ENCODE measurements around the gene CREB5.

CREB5 gene

DNA sequence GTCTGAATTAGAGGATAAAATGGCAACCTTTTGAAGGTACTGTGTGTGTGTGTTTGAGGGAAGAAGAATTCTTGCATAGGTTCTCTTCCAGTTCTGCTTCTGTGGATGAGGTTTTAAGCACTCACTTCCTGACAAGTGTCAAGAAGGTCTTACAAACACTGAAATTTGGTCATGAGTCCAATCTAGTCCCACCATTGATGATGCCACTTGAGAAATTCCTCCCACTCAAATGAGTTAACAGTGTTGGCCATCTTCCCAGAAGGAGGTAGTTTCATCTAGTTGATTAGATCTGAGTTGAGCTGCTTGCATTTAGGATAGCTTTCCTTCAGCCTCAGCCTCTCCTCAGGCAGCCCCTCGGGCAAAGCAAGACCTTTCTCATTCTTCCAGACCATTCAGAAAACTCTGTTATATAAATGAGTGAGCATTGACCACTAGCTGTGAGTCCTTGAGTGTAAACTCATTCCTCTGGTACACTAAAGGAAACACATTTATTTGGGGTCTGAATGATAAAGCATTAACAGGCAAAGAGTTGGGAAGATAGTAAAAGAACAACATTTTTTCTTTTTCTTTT lies 356.3 kb downstream of the CREB5 start:
- Histone ChIP-seq H3K27ac (ENCODE audit: low read depth, low read length) (no peak overlapping the region), H3K27me3 (ENCODE audit: control insufficient read depth in 5 of 5, insufficient read depth in 4 of 5, low read length in 5 of 5) (no peaks in the 10 kb centered on the region), H3K9me3 (ENCODE audit: control insufficient read depth in 5 of 5, low read length in 5 of 5) (no peaks in the 10 kb centered on the region), H3K4me3 (ENCODE audit: low read depth in 1 of 5, low read length in 5 of 5) (no peak overlapping the region), H3K36me3 (ENCODE audit: control insufficient read depth in 5 of 5, insufficient read depth in 5 of 5, low read length in 5 of 5) (no peaks in the 10 kb centered on the region), H3K4me1 (ENCODE audit: control insufficient read depth in 5 of 5, insufficient read depth in 5 of 5, low read length in 5 of 5) (peaks cover 0 to 11% (median 4%) of the 10 kb centered on the region in 5 donors), H3K9ac (ENCODE audit: low read length in 5 of 5) (no peak overlapping the region)

DNA sequence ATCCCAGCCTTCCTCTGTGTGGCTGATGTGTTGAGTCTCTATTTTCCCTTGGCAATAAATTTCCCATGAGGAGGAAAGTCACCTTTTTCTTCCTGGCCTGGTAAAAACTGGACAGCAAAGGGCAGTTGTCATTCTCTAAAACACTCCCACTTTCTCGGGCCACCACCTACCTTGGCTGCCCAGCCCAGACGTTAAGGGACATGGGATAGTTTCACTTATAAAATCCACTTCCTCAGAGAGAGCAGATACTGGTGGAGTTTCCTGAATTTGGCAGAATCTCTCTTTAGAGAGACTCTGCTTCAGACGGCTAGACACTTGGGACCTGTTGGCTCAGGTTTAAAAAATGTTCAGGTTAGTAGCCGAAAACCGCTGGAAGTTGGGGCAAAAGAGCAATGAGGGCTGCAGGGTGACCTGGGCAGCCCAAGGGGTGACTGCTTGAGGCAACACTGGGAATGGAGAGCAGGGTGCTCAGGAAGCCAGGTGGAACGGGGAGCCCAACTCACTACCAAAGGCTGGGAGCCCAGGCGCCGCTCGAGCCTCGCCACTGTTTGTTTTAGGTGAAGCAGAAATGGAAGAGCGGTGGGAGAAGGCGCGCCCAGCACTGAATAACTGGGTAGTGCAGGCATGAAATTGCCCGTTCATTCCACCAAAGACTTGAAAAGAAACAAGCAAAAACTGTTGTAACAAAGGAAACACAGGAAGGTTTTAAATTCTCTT lies 359.7 kb downstream of the CREB5 start:
- Histone ChIP-seq H3K27ac (ENCODE audit: low read depth, low read length) (no peak overlapping the region), H3K27me3 (ENCODE audit: control insufficient read depth in 5 of 5, insufficient read depth in 4 of 5, low read length in 5 of 5) (no peaks in the 10 kb centered on the region), H3K9me3 (ENCODE audit: control insufficient read depth in 5 of 5, low read length in 5 of 5) (no peaks in the 10 kb centered on the region), H3K36me3 (ENCODE audit: control insufficient read depth in 5 of 5, insufficient read depth in 5 of 5, low read length in 5 of 5) (no peaks in the 10 kb centered on the region), H3K9ac (ENCODE audit: low read length in 5 of 5) (no peak overlapping the region), H3K4me3 (ENCODE audit: low read depth in 1 of 5, low read length in 5 of 5) (no peak overlapping the region), H3K4me1 (ENCODE audit: control insufficient read depth in 5 of 5, insufficient read depth in 5 of 5, low read length in 5 of 5) (peaks cover 0 to 10% (median 4%) of the 10 kb centered on the region in 5 donors)

DNA sequence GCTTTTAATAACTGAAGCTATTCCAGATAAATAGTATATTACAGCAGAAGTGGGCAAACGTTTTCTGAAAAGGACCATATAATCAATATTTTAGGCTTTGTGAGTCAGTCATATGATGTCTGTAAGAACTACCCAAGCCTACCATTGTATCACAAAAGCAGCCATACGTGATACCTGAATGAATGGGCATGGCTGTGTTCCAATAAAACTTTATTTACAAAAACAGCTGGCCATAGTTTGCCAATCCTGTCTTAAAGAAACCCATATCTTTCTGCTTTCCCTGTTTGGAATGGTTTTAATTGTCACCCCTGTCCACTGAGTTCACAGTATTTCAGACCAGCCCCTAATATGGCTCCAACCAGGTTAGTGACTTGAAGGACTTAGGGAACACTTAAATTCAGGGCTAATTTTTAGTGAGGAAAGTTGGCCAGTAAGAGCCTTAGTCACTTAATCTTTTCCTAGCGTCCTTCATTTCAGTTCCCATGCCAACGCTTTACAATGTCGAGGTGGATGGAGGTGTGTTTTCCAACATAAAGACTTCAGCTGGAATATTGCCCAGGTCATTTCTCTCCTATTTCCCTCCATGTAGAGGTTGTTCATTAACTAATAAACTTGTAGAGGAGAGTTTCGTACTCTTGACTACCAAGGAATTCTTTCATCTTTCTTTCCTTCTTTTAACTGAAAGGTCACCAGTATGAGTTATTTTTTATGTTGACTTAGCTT lies 361.3 kb downstream of the CREB5 start:
- H3K27ac ChIP-seq (ENCODE audit: low read depth, low read length), result no peak overlapping the region

DNA sequence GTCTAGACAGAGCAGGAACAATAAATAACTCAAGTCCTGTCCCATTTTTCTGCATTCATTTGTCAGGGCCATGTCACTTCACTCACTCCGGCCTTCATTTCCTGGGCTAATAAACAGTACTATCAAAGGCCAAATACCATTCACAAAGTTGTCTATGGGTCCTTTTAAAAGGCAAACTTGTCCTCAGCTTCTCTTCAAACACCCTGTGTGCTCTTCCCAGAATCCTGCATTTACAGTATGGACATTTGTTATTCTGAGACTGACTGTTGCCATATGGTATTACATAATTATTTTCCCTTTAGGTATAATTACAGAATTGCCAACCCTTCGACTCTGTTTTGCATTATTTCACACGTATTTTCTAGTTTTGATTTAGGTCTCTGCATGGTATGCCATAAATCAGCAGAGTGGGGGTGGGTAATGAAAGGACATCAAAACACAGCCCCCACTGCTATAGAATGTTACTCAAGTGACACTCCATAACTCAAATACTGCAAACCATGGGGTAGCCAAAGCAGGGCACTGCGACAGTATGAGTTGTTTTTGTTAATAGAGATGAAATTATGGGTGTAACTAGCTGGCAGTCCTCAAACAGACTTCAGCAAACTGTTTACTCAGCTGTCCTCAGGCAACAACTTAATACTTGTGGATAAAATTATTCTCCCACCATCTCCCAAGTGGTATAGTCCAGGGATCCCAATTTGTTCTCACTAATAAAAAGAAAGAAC lies 362.1 kb downstream of the CREB5 start:
- no peak overlapping the region for H3K27ac ChIP-seq (ENCODE audit: low read depth, low read length)
- no peaks in the 10 kb centered on the region for H3K4me1 ChIP-seq (ENCODE audit: control insufficient read depth in 5 of 5, insufficient read depth in 5 of 5, low read length in 5 of 5)
- H3K36me3 ChIP-seq (ENCODE audit: control insufficient read depth in 5 of 5, insufficient read depth in 5 of 5, low read length in 5 of 5), result no peaks in the 10 kb centered on the region
- no peak overlapping the region for H3K4me3 ChIP-seq (ENCODE audit: low read depth in 1 of 5, low read length in 5 of 5)
- no peaks in the 10 kb centered on the region for H3K9me3 ChIP-seq (ENCODE audit: control insufficient read depth in 5 of 5, low read length in 5 of 5)
- no peaks in the 10 kb centered on the region for H3K27me3 ChIP-seq (ENCODE audit: control insufficient read depth in 5 of 5, insufficient read depth in 4 of 5, low read length in 5 of 5)
- no peak overlapping the region for H3K9ac ChIP-seq (ENCODE audit: low read length in 5 of 5)

More for the DNA sequence above, 361.3 kb downstream of the CREB5 start:
- Histone ChIP-seq H3K9me3 (ENCODE audit: control insufficient read depth in 5 of 5, low read length in 5 of 5) (no peaks in the 10 kb centered on the region), H3K27me3 (ENCODE audit: control insufficient read depth in 5 of 5, insufficient read depth in 4 of 5, low read length in 5 of 5) (no peaks in the 10 kb centered on the region), H3K4me3 (ENCODE audit: low read depth in 1 of 5, low read length in 5 of 5) (no peak overlapping the region), H3K9ac (ENCODE audit: low read length in 5 of 5) (no peak overlapping the region), H3K4me1 (ENCODE audit: control insufficient read depth in 5 of 5, insufficient read depth in 5 of 5, low read length in 5 of 5) (no peaks in the 10 kb centered on the region), H3K36me3 (ENCODE audit: control insufficient read depth in 5 of 5, insufficient read depth in 5 of 5, low read length in 5 of 5) (no peaks in the 10 kb centered on the region)

DNA sequence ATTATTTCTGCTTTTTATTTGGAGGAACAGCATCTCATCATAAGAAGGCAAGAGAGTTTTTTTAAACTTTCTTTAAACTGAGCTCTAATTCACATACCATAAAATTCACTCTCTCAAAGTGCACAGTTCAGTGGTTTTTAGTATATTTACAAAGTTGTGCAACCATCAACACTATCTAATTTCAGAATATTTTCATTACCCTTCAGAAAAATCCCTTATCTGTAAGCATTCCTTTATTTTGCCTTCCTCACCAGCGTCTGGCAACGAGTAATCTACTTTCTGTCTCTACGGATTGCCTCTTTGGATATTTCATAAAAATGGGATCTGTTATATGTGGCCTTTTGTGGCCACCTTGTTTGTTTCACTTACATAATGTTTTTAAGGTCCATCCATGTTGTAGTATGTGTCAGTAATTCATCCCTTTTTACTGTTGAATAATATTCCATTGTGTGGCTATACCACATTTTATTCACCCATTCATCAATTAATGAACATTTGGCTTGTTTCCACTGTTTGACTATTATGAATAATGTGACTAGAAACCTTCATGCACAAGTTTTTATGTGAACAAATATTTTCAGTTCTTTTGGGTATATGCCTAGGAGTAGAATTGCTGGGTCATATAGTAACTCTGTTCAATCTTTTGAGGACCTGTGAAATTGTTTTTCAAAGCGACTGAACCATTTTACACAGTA lies 364.3 kb downstream of the CREB5 start:
- Histone ChIP-seq H3K9ac (ENCODE audit: low read length in 5 of 5) (no peak overlapping the region), H3K27me3 (ENCODE audit: control insufficient read depth in 5 of 5, insufficient read depth in 4 of 5, low read length in 5 of 5) (no peaks in the 10 kb centered on the region), H3K9me3 (ENCODE audit: control insufficient read depth in 5 of 5, low read length in 5 of 5) (no peaks in the 10 kb centered on the region), H3K36me3 (ENCODE audit: control insufficient read depth in 5 of 5, insufficient read depth in 5 of 5, low read length in 5 of 5) (no peaks in the 10 kb centered on the region), H3K4me3 (ENCODE audit: low read depth in 1 of 5, low read length in 5 of 5) (no peak overlapping the region), H3K4me1 (ENCODE audit: control insufficient read depth in 5 of 5, insufficient read depth in 5 of 5, low read length in 5 of 5) (no peaks in the 10 kb centered on the region), H3K27ac (ENCODE audit: low read depth, low read length) (no peak overlapping the region)

DNA sequence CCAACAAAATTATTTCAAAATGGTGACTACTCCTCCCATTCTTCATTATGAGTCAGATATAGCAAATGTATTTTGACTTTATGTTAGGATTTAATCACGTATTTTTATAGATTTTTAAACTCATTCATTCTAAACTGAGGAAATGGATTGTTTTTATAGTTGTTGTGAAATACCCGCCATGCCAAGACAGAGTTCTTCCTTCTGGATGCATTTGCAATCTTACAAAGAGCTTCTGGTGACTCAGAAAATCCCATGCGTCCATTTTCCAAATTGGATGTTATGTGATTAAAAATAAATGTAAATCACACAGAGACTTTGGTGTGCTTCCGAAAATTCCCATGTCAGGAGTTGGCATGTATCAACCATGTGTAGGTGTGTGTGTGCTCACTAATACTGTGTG lies 366.5 kb downstream of the CREB5 start:
- no peaks in the 10 kb centered on the region for H3K27me3 ChIP-seq (ENCODE audit: control insufficient read depth in 5 of 5, insufficient read depth in 4 of 5, low read length in 5 of 5)
- H3K9ac ChIP-seq (ENCODE audit: low read length in 5 of 5), result no peak overlapping the region
- H3K9me3 ChIP-seq (ENCODE audit: control insufficient read depth in 5 of 5, low read length in 5 of 5), result no peaks in the 10 kb centered on the region
- peaks cover 0 to 3% (median 0%) of the 10 kb centered on the region in 5 donors for H3K4me1 ChIP-seq (ENCODE audit: control insufficient read depth in 5 of 5, insufficient read depth in 5 of 5, low read length in 5 of 5)
- no peak overlapping the region for H3K27ac ChIP-seq (ENCODE audit: low read depth, low read length)
- H3K4me3 ChIP-seq (ENCODE audit: low read depth in 1 of 5, low read length in 5 of 5), result no peak overlapping the region
- H3K36me3 ChIP-seq (ENCODE audit: control insufficient read depth in 5 of 5, insufficient read depth in 5 of 5, low read length in 5 of 5), result no peaks in the 10 kb centered on the region

DNA sequence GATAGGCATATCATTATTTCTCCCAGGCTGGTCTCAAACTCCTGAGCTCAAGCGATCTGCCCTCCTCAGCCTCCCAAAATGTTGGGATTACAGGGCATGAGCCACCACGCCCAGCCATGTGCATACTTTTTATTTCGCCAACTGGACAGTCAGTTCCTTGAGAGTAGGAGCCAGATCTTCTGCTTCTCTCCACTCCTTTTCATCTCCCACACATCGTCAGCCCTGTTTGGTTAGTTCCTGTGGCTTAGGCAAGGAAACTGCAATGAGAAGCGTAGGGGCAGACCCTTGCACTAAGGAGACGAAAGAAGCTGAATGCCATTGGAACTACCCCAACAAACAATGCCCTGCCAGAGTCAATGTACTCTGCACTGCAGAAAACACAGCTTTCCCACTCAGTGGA lies 367.6 kb downstream of the CREB5 start:
- Histone ChIP-seq H3K9ac (ENCODE audit: low read length in 5 of 5) (no peak overlapping the region), H3K4me1 (ENCODE audit: control insufficient read depth in 5 of 5, insufficient read depth in 5 of 5, low read length in 5 of 5) (peaks cover 0 to 5% (median 3%) of the 10 kb centered on the region in 5 donors), H3K9me3 (ENCODE audit: control insufficient read depth in 5 of 5, low read length in 5 of 5) (no peaks in the 10 kb centered on the region), H3K4me3 (ENCODE audit: low read depth in 1 of 5, low read length in 5 of 5) (no peak overlapping the region), H3K27ac (ENCODE audit: low read depth, low read length) (no peak overlapping the region), H3K36me3 (ENCODE audit: control insufficient read depth in 5 of 5, insufficient read depth in 5 of 5, low read length in 5 of 5) (no peaks in the 10 kb centered on the region), H3K27me3 (ENCODE audit: control insufficient read depth in 5 of 5, insufficient read depth in 4 of 5, low read length in 5 of 5) (no peaks in the 10 kb centered on the region)

DNA sequence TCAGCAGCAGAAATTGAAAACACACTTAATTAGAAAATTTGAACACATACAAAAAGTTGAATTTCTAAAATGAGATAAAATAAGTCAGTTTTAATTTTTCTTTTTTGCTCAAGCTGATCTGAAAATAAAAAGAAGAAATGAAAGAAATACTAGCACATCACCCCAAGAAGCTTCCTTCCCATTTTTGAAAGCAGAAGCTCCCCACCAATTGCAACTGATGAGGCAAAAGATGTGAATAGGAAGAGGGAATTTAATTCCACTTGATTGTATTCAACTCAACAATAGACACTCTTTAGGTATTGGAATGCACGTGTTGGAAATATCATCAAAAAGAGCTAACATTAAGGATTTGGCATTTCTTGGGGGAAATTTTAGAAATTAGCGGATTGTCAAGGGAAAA lies 370.0 kb downstream of the CREB5 start:
- Histone ChIP-seq H3K9ac (ENCODE audit: low read length in 5 of 5) (no peak overlapping the region), H3K27ac (ENCODE audit: low read depth, low read length) (no peak overlapping the region), H3K9me3 (ENCODE audit: control insufficient read depth in 5 of 5, low read length in 5 of 5) (no peaks in the 10 kb centered on the region), H3K36me3 (ENCODE audit: control insufficient read depth in 5 of 5, insufficient read depth in 5 of 5, low read length in 5 of 5) (no peaks in the 10 kb centered on the region), H3K4me1 (ENCODE audit: control insufficient read depth in 5 of 5, insufficient read depth in 5 of 5, low read length in 5 of 5) (peaks cover 0 to 5% (median 3%) of the 10 kb centered on the region in 5 donors), H3K27me3 (ENCODE audit: control insufficient read depth in 5 of 5, insufficient read depth in 4 of 5, low read length in 5 of 5) (no peaks in the 10 kb centered on the region), H3K4me3 (ENCODE audit: low read depth in 1 of 5, low read length in 5 of 5) (no peak overlapping the region)

DNA sequence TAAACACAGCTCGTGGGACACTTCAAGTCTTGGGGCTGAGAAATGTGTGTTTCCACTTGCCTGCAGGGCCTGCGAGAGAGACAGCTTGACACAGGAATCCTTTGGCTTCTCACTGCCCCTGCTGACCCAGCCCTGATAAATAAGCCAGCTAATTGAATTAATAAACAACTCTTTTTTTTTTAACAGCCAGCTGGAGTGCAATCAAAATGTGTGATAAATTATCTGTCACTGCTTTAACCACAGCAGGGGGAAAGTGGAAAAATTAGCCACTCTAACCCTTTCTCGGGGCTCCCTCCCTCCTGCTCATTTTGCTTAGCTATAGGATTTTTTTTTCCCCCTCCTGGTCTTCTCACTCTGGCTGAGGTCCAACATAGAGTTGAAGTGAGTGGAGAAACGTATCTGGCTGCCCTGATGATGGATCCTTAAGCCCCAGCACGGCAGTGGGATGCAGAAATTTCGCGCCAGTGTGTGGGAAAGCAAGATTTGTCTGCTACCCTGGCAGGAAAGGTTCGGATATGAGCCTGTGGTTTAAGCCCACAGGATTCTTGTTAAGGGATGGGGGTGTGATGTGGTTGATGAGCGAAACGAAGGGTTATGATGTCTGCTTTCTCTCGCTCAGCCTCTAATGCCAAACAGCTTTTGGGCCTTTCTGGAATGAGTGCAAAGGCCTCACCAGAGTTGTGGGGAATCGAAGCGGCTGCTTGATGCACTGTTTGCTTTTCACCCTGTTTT lies 372.0 kb downstream of the CREB5 start:
- H3K36me3 ChIP-seq (ENCODE audit: control insufficient read depth in 5 of 5, insufficient read depth in 5 of 5, low read length in 5 of 5), result no peaks in the 10 kb centered on the region
- H3K4me1 ChIP-seq (ENCODE audit: control insufficient read depth in 5 of 5, insufficient read depth in 5 of 5, low read length in 5 of 5), result peaks cover 0 to 5% (median 3%) of the 10 kb centered on the region in 5 donors
- no peak overlapping the region for H3K4me3 ChIP-seq (ENCODE audit: low read depth in 1 of 5, low read length in 5 of 5)
- H3K9ac ChIP-seq (ENCODE audit: low read length in 5 of 5), result no peak overlapping the region
- H3K27me3 ChIP-seq (ENCODE audit: control insufficient read depth in 5 of 5, insufficient read depth in 4 of 5, low read length in 5 of 5), result no peaks in the 10 kb centered on the region
- no peak overlapping the region for H3K27ac ChIP-seq (ENCODE audit: low read depth, low read length)
- H3K9me3 ChIP-seq (ENCODE audit: control insufficient read depth in 5 of 5, low read length in 5 of 5), result no peaks in the 10 kb centered on the region

All from subcutaneous abdominal adipose tissue (tissue), 5 donors.